Measurements from ENCODE around the gene RBCK1.

- TF ChIP-seq EZH2phosphoT487 (IDR thresholded peaks at IDR 0.05; ENCODE audit: insufficient read depth, low read depth) (no peak), EZH2 (IDR thresholded peaks at IDR 0.05; ENCODE audit: insufficient read depth, poor library complexity, severe bottlenecking) (no peak)
These were observed 70.2 kb downstream of the RBCK1 start for GRCh38 chr20:478010-478948.

Data from GM23248 (cell line).